Hematopoietic multipotent progenitor cell treated with erythropoietin and hydrocortisone succinate and interleukin-3 and kit ligand, for 8 days (in vitro differentiated cells): Measurements from ENCODE around the gene KIAA1755.

ENCODE experiments used
- DNase-seq: peaks from one replicate; pipeline ENCODE4 v3.0.0-alpha.2; 2015

Gene KIAA1755

GRCh38 chr20:38202153-38202981 is 58.2 kb downstream of the KIAA1755 start:
- DNase-seq: no peak

- no peak for DNase-seq
Observed at GRCh38 chr20:38201356-38201755, 59.2 kb downstream of the KIAA1755 start.

- no peak for DNase-seq
Observed at GRCh38 chr20:38200646-38201045, 59.9 kb downstream of the KIAA1755 start.

GRCh38 chr20:38199501-38200390 is 60.8 kb downstream of the KIAA1755 start:
- DNase-seq: no peak

GRCh38 chr20:38198238-38198861 is 62.2 kb downstream of the KIAA1755 start:
- DNase-seq: peak; percentile 16

GRCh38 chr20:38197619-38198018 is 62.9 kb downstream of the KIAA1755 start:
- no peak for DNase-seq

GRCh38 chr20:38197217-38197616 is 63.3 kb downstream of the KIAA1755 start:
- DNase-seq: no peak

GRCh38 chr20:38196592-38196991 is 63.9 kb downstream of the KIAA1755 start:
- no peak for DNase-seq

GRCh38 chr20:38196076-38196475 is 64.5 kb downstream of the KIAA1755 start:
- DNase-seq: no peak

GRCh38 chr20:38195521-38195920 is 65.0 kb downstream of the KIAA1755 start:
- DNase-seq: no peak

- DNase-seq: no peak
Observed at GRCh38 chr20:38194971-38195504, 65.5 kb downstream of the KIAA1755 start.

- DNase-seq: no peak
Observed at GRCh38 chr20:38193586-38194105, 66.9 kb downstream of the KIAA1755 start.

- no peak for DNase-seq
Observed at GRCh38 chr20:38192323-38192885, 68.1 kb downstream of the KIAA1755 start.

- DNase-seq: no peak
Observed at GRCh38 chr20:38191654-38192053, 68.9 kb downstream of the KIAA1755 start.

- DNase-seq: no peak
Observed at GRCh38 chr20:38190936-38191371, 69.6 kb downstream of the KIAA1755 start.

GRCh38 chr20:38190166-38190565 is 70.4 kb downstream of the KIAA1755 start:
- DNase-seq: no peak

GRCh38 chr20:38187517-38187916 is 73.0 kb downstream of the KIAA1755 start:
- no peak for DNase-seq

- no peak for DNase-seq
Observed at GRCh38 chr20:38186788-38187221, 73.7 kb downstream of the KIAA1755 start.

GRCh38 chr20:38184101-38184500 is 76.4 kb downstream of the KIAA1755 start:
- DNase-seq: no peak

- DNase-seq: no peak
Observed at GRCh38 chr20:38181971-38182370, 78.6 kb downstream of the KIAA1755 start.

GRCh38 chr20:38181207-38181801 is 79.2 kb downstream of the KIAA1755 start:
- no peak for DNase-seq

- no peak for DNase-seq
Observed at GRCh38 chr20:38180781-38181180, 79.8 kb downstream of the KIAA1755 start.
